Parathyroid adenoma (tissue), 2 donors: ENCODE results near the gene SPTBN1.
A peak's percentile ranks its signal among the peaks of the same experiment; 100 is the strongest.

ENCODE experiments used
- H2AFZ ChIP-seq: fragments of 300-600 bp; sonication (generic); one replicate; pipeline ENCODE4 v1.7.0; 2017; ENCODE audit warnings: antibody characterized with exemption, mild to moderate bottlenecking
- H3K27ac ChIP-seq: fragments of 300-600 bp; sonication (generic); one replicate; pipeline ENCODE4 v1.7.0; 2017
- H3K27me3 ChIP-seq: fragments of 300-600 bp; sonication (generic); one replicate; pipeline ENCODE4 v1.7.0; 2017; ENCODE audit warnings: low read length; ENCODE audit not compliant: control insufficient read depth, insufficient read depth
- H3K36me3 ChIP-seq: fragments of 300-600 bp; sonication (generic); one replicate; pipeline ENCODE4 v1.7.0; 2017; ENCODE audit warnings: low read length; ENCODE audit not compliant: control insufficient read depth, insufficient read depth
- H3K4me1 ChIP-seq: fragments of 300-600 bp; sonication (generic); one replicate; pipeline ENCODE4 v1.7.0; 2017; ENCODE audit warnings: control low read depth
- H3K4me2 ChIP-seq: fragments of 300-600 bp; sonication (generic); one replicate; pipeline ENCODE4 v1.7.0; 2017; ENCODE audit warnings: low read length
- H3K4me3 ChIP-seq: fragments of 300-600 bp; sonication (generic); one replicate; pipeline ENCODE4 v1.7.0; 2017; ENCODE audit warnings: low read depth, low read length
- H3K79me2 ChIP-seq: fragments of 300-600 bp; sonication (generic); one replicate; pipeline ENCODE4 v1.7.0; 2017; ENCODE audit warnings: control low read depth
- H3K9ac ChIP-seq: fragments of 300-600 bp; sonication (generic); one replicate; pipeline ENCODE4 v1.7.0; 2017; ENCODE audit warnings: mild to moderate bottlenecking
- H3K9me3 ChIP-seq: fragments of 300-600 bp; sonication (generic); one replicate; pipeline ENCODE4 v1.7.0; 2017; ENCODE audit warnings: low read length; ENCODE audit not compliant: control insufficient read depth
- CTCF ChIP-seq: fragments of 300-600 bp; sonication (generic); IDR thresholded peaks from one replicate; pipeline ENCODE4 v1.7.0; 2017; ENCODE audit warnings: antibody characterized with exemption, mild to moderate bottlenecking
- donor health status: primary hyperparathyroidism.

Gene SPTBN1

GRCh38 chr2:54461261-54461660 lies 5.1 kb downstream of the SPTBN1 start:
- Histone ChIP-seq H3K27me3 (no peaks in the 10 kb centered on the region), H3K9me3 (no peaks in the 10 kb centered on the region), H3K4me1 (peaks cover 4% of the 10 kb centered on the region), H3K4me3 (no peak overlapping the region), H3K9ac (no peak overlapping the region), H3K36me3 (no peaks in the 10 kb centered on the region), H2AFZ (no peak overlapping the region), H3K27ac (no peak overlapping the region), H3K4me2 (no peak overlapping the region), H3K79me2 (peaks cover 58% of the 10 kb centered on the region)
- TF ChIP-seq CTCF, result no peak

- Histone ChIP-seq H3K27ac (no peak overlapping the region), H3K4me2 (no peak overlapping the region), H3K4me3 (no peak overlapping the region), H3K36me3 (no peaks in the 10 kb centered on the region), H3K4me1 (no peaks in the 10 kb centered on the region), H3K9me3 (no peaks in the 10 kb centered on the region), H2AFZ (no peak overlapping the region), H3K79me2 (peaks cover 58% of the 10 kb centered on the region), H3K27me3 (no peaks in the 10 kb centered on the region), H3K9ac (no peak overlapping the region)
- TF ChIP-seq CTCF, result no peak
Measured at GRCh38 chr2:54464341-54464740, 8.2 kb downstream of the SPTBN1 start.

- Histone ChIP-seq H3K27me3 (no peaks in the 10 kb centered on the region), H3K27ac (no peak overlapping the region), H3K79me2 (peaks cover 54% of the 10 kb centered on the region), H3K9ac (no peak overlapping the region), H2AFZ (no peak overlapping the region), H3K9me3 (no peaks in the 10 kb centered on the region), H3K4me1 (no peaks in the 10 kb centered on the region), H3K4me3 (no peak overlapping the region), H3K4me2 (no peak overlapping the region), H3K36me3 (no peaks in the 10 kb centered on the region)
- no peak for TF ChIP-seq CTCF
Measured at GRCh38 chr2:54465143-54465542, 9.0 kb downstream of the SPTBN1 start.

- no peak for TF ChIP-seq CTCF
- Histone ChIP-seq H3K27ac (no peak overlapping the region), H2AFZ (no peak overlapping the region), H3K36me3 (no peaks in the 10 kb centered on the region), H3K4me2 (no peak overlapping the region), H3K4me3 (no peak overlapping the region), H3K9ac (no peak overlapping the region), H3K79me2 (peaks cover 45% of the 10 kb centered on the region), H3K4me1 (peaks cover 9% of the 10 kb centered on the region), H3K9me3 (no peaks in the 10 kb centered on the region), H3K27me3 (no peaks in the 10 kb centered on the region)
Measured at GRCh38 chr2:54466870-54467269, 10.7 kb downstream of the SPTBN1 start.

GRCh38 chr2:54468673-54469072 lies 12.5 kb downstream of the SPTBN1 start:
- Histone ChIP-seq H3K27ac (peak overlapping the region; percentile 18), H3K9me3 (no peaks in the 10 kb centered on the region), H2AFZ (no peak overlapping the region), H3K4me3 (no peak overlapping the region), H3K79me2 (peaks cover 48% of the 10 kb centered on the region), H3K9ac (no peak overlapping the region), H3K27me3 (no peaks in the 10 kb centered on the region), H3K4me1 (peaks cover 9% of the 10 kb centered on the region), H3K4me2 (no peak overlapping the region), H3K36me3 (no peaks in the 10 kb centered on the region)
- TF ChIP-seq CTCF, result no peak
